ENCODE measurements around the gene QRFP.

Gene QRFP

DNA sequence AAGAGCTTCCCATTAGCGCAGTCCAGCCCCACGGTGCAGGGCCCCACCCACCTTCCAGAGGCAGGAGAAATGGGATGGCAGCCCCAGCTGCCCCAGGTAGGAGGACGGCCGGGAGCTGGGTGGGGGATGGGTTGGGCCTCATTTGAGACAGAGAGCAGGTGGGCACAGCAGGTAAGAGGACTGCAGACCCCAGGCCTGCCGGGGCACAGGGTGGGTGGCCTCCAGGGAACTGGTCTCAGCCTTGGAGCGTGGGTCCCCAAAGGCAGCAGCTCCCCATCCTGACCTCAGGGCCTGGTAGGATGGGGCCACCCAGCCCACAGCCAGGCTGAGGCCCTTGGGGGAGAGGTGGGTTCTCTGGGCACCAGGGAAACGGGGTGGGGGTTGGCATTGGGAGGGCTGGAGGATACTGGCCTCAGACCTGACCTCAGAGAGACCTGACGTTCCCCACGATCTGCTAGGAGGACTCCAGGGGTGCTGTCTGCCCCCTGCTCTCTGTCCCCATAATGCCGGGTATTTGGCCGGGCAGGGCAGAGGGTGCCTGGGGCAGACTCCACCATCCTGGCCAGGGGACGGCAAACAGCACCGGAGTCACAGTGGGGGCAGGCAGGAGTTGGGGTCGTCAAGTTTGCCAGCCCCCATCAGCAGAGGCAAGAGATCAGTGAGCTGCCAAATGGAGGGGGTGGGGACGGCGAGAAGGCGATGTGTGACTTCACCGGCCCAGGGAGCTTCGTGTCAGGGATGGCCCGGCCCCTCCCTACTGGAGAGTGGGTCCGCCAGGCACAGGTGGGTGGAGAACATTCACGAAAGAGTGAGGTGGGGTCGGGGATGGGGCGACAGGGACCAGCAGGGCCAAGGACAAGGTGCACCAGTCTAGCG lies 6.8 kb upstream of the QRFP start:
- no peak for DNase-seq

DNA sequence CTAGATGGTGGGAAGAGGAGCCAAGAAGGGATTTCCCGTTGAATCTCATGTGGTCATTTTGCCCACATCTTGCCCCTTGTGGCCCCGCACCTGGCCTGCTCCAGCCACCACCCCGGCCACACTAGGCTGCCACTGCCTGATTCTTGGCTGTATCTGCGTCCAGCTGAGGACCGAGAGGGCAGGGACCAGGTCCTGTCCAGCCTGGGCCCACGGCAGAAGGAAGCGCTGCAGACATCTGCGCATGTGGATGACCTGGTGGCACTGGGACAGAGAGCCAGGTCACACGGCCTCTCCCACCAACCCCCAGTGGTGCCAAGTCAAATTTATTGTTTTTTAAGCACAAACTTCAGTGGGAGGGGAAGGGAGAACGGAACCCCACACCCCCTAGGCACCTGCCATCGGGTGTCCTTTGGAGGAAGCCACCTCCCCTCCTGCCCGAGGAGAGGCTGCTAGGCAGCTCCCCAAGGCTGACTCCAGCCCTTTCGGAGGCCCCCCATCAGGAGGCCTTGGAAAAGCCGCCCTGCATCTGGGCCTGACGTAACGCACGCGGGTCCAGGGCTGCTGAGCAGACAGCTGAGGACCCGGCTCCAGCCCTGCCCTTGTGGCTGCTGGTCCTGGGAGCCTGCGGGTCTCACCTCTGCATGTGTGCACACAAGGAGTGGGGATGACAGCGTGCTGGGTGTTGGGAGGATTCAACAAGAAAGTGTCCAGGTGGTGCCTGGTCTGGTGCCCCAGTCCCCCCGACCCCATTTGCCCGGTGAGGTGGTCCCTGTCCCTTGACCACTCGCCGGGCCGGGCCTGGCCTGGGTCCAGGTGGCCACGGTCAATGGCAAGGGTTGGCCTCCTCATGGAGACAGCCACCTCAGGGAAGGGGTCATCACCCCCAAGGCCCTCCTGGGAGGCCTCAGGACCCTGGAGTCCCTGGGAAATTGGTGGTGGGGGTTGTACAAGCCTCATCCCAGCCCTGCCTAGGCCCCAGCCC lies 5.9 kb upstream of the QRFP start:
- no peak for DNase-seq

DNA sequence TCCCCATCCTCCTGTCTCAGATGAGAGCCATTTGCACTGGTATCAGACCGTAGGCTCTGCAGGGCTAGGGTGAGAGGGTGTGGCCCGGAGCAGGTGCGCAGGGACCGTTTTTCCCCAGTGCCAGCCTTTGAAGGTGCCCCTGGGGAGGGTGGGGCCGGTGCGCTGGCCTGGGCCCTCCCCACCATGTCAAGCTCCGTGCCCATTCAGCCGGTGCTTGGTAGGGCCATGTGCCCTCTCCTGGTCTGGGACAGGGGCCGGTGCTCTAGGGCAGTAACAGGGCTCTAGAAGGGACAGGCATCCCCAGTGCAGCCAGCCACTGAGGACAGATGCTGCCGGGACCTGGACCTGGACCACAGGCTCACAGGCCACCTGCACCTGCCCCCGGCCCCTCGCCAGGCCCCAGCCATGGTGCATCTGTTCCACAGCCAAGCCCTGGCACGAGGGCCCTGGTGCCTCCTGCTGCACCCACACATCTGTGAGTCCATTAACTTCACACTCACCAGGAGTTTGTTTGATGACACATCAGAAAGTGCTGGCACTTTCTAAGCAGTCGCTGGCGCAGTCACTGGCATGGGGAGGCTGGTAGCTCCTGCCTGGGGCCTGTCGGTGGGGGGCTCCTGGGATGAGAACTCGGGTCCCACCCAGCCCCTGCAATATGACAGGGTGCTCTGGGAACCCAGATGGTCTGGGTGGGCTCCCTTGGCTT lies 5.0 kb upstream of the QRFP start:
- DNase-seq = no peak

DNA sequence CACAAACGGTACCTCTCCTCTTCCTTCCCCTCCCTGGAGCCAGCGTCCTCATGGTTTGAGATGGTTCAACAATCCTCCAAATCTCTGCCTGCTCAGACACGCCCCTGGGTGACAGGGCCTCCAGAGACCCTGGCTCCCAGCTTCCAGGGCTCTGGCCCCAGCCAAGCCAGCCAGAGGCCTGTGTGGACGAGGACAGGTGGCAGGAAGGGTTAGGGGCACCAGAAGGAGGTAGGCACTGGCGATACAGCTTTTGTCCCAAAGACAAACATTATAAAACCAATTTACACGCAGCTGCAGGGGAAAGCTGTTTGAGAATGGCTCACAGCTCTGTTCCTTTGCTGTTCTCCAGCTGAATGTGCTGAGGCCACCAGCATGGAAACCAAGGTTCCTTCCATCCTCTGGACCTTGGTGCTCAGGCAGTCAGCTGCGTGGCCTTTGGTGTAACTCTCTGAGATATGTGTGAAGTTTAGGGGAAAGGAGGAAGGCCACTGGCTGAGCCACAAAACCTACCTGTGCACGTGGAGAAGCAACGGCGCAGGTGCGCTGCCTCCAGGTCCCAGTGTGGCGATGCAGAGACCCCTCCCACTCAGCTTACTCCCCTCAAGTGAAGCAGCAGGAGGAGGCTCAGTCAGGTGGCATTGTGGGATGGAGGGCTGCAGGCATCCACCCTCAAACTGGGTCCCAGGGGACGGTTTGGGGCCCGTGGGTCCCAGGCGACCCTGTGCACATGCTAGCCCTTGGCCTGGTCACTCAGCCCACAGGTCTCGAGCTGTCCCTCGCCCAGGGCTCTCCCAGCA lies 4.3 kb upstream of the QRFP start:
- DNase-seq = no peak

DNA sequence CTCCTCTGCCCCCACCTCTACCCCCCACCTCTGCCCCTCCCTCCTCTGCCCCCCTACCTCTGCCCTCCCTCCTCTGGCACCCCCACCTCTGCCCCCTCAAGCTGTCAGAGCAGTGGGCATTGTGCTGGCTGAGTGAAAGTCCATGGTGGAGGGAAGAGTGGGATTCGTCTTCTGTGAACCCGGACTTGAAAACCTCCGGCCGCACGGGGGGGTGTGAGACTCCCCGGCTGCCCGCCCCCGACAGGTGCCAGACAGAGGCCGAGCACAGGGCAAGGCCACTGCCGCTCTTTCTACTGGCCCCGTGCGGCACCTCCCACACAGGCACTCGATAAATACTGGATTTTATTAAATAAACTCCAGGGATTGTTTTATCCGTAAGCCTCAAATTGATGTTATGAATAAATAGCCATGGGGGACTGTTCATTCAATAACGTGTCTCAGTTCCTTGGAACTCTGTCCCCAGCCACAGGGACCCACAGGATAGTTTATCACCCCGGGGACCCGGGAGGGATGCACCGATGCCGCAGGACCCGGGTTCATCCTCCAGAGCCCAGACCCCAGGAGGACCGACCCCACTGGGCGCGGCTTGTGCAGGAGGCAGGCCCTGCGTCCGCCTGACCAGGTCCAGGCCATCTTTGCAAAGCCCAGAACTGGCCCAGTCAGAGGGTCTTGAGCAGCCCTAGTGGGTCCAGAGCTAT lies 2.6 kb upstream of the QRFP start:
- no peak for DNase-seq

DNA sequence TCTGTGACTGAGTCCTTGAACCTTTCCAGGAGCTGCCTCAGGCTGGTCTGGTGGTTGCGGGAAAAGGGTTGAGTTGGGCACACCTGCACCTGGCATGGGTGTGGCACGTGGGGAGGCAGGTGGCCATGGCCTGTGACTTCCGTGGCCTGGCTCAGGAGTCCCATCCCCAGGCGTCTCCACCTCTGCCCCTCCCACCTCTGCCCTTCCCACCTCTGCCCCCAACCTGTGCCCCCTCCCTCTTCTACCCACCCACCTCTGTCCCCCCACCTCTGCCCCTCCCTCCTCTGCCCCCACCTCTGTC lies 1.9 kb upstream of the QRFP start:
- DNase-seq = no peak

DNA sequence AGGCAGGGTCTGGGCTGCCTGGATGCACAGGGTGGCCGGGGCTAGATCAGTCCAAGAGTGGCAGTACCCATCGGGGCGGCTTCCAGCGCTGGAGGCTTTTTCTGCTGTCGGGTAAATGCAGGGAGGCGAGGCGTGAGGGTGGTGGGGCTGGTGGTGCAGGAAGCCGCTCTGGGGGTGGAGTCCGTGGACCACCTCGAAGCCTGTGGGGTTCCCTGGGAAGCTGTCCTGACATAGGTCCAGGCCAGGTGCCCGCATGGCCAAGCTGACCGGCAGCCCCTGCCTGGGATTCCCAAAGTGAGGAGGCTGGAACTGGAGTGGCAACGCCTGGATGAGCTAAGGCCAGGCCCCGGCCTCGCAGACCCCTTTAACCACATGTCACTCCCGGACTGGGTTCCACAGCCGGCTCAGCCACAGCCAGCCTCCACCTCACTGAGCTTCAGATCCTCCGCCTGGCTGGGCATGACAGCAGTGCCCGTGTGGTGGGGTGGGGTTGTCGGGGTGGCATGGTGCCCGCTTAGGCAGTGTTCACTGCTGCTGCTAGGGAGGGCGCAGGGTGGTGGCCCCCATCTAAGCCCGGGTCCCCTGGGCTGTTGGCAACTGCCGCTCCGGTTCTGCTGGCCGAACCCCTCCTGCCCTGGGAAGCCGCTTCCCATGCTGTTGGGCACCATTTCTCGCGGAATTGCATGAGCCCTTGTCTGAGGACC lies 1.4 kb upstream of the QRFP start:
- no peak for DNase-seq

DNA sequence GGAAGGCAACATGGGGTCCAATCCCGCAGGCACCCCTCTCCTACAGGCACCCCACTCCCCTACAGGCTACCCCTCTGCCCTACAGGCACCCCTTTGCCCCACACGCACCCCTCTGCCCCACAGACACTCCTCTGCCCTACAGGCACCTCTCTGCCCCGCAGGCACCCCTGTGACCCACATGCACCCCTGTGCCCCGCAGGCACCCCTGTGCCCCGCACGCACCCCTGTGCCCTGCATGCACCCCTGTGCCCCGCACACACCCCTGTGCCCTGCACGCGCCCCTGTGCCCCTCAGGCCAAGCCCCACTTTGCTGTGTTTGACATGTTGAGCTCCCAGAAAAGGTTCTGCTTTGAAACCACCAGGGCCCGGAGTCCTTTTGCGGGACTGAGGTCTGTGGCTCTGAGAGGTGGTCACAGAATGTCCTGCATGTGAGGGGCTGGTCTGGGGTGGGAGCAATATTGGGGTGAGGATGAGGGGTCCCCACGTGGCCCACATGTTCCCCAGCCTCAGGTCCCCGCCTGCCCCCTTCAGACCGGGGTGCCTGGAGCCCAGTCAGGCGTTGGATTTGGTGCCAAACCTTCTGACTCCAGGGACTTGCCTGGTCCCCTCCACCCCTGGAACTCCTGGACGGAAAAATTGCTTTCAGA lies 616 bp upstream of the QRFP start:
- DNase-seq = no peak

DNA sequence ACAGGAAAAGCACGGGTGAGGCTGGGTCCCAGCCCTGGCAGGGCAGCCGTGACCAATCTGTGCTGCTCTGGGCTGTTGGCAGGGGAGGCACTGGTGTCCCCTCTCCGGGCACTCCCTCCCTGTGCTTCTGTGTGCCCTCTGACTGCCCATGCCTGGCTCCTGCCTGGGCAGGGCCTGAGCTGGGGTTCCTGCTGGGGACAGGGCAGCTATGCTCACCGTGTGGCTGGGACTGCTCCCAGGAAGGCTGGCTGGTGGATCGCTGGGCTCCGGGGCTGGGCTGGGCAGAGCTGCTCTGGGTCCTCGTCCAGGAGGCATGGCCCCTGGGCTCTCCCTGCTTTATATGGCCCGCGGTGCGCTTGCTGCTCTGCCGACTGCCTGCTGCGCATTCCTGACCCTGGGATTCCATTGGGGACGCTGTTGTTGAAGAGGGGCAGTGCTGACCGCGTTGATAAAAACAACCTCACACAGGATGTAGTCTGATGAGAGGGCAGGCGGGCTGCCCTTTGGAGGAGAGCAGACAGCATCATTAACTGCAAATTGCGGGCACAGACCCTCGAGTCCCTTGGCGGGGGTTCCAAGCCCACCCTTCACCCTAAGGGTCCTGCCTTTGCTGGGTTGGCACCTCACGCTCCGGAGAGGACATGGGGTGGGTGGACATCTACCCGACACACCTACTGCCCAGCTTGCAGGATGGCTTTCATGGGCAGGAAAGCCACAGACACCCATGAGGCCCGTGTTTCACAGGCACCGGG lies 955 bp downstream of the QRFP start:
- no peak for DNase-seq

DNA sequence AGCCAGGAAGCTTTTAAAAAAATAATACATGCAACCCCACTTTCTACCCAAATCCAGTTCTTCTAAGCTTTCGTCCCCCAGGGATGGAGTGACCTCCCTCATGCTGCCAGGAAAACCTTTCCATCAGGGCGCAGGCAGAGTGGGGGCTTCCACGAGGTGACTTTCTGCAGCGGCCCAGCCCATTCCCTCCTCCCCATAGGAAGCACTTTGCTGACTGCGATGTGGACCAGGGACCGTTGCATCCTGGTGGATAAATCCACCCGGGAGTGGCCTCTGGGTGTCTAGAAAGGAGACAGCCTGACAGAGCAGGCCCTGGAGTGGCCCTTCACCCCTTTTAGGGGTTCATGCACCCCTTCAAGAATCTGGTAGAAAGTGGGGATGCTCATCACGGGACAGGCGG lies 1.6 kb downstream of the QRFP start:
- DNase-seq = no peak

DNA sequence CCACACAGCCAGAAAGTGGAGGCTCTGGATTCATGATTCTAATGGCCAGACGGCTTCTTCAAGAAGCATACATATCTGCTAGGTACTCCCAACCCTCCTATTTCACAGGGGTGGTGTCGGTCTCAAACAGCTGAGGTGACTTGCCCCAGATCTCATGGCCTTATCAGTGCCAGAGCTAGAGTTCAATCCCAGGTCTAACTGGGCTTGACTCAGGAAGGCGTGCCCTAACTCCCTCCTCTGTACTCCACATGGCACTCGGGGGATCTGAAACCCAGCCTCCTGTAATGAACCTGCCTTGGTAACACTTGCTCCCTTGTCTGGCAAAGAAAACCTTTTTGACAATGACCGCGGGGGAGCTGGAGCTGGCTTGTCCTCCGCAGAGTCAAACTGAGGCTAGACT lies 2.1 kb downstream of the QRFP start:
- DNase-seq = no peak

DNA sequence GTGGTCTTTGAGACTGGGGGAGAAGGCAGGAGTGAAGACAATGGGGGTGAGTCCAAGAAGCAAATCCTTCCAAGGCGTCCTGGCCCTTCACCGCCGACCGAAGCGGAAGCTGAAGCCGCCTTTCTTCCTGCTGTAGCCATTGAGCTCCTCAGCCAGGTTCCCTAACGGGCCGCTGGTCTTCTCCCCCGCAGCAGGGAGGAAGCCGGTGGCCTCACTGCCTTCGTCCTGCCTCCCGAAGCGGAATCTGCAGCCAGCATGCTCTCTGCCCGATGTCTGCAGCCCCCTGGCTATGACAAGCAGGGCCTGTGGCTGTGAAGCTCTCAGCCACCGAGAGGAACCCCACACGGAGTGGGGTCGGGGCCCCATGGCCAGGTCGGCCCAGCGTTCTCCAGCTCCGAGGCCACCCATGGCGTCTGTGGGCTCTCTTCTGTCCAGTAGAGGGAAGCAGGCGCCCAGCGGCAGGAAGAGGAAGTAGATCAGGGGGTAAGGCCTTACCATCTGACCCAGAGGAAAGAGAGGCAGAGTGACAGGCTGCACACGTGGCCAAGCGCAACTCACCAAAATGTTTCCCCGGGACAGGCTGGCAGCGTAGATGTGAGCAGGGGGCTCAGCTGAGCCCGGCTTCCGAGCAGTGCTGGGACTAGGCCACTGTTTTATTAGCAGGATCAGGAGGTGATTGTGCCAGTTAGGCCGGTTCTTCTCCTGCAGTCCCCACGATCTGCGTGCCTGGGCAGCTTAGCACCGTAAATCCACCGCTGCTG lies 3.1 kb downstream of the QRFP start:
- no peak for DNase-seq

DNA sequence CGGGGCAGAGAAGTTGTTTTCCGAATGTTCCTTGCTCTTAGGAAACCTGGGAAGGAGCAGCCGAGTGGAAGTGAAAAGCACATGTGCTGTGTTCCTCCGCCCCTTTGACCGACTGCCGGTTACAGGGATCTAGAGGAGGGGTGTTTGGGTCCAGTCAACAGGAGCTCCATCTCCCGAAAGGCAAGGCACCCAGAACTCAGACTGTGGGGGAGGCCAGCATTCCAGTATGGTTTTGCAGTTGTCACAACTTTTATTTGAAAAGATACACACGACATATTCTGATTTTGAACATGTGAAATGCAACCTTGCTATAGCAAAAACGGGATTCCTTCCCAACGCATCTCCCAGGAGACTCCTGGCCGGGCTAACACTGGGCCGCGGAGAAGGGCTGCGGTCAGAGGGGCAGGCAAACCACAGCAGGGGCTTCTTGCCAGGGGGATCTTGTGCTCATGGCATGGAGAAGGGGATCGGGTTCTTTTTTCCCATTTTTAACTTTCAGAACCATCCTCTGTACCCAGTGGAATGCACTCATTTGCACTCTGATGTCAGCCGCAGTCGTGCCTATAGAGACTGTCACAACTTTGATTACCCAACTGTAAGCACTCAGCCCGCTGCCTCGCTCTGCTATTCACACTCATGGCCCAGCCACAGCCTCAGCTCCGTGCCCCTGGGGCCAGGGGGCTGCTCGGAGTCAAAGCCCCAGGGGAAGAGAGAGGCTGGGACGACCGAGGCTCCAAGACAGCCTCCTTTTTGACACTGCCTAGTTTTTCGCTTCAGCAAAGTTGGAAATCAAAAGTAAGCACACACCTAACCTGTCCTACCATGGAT lies 3.9 kb downstream of the QRFP start:
- no peak for DNase-seq

DNA sequence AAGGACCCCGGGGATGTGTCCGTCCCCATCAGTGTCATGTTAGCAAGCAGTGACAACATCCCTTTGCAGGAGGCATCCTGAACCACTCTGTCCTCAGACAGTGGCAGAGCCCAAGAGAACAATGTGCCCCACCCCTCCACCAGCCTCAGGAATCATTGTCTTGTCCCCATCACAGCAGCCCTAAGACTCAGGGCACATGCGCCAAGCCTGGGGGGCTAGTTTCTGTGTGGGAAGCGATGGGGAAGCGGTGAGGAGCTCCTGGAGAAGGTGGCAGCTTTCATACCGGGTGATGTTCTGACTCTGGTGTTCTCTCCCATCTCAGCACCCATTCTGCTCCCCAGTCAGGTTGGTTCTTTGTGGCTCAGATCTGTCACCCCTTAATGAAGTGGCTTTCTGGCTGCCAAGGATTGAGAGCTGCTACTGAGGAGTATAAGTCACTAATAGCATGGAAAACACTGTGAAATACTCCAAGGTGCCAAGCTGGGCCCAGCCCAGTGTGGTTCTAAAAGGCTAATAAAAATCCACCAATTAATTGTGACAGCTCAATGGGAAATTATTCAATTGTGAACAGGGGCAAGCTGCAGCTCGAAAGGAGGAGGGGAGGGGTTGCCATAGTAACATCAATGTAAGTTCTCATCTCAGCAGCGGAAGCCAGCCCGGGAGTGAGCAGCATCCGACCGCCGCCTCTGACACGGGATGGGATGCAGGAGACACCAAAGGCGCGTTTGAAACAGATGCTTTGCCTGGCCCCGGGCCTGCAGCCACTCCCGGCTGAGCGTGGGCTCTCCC lies 4.7 kb downstream of the QRFP start:
- DNase-seq = no peak

DNA sequence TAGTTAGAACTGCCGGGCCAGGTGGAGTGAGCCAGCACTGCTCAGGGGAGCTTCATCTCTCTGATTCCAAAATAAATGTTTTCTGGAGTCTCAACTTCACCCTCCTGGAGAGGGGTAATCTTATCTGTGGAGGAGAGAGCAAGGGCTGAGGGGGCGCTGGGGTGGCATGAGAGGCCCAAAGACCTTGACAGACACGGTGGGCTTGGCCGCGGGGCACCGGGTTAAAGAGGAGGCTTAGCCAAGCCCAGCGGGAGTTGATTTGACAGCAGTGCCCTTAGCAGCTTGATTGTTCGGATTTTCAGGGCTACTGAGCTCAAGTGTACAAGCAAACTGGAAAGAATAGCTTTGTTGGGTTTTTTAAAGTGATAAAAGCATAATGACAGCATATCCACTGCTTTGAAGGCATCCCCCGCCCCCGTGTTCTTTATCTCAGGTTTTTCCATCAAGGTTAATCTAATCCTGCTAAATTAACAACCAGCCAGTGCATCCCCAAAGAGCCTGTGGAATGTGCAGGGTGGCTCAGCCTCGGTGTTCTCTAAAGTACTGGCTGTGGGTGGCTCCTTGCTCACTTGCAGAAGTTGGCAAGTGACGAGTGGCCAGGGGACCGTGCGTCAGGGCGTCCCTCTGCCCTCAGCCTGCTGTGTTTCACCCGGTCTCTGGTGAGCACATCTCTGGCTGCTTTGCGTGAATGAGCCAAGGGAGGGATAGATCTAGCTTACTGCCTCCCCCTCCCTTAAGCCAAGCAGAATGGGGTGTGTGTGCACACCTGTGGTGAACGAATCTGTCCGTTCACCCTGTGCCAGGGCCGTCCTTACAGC lies 5.5 kb downstream of the QRFP start:
- no peak for DNase-seq

DNA sequence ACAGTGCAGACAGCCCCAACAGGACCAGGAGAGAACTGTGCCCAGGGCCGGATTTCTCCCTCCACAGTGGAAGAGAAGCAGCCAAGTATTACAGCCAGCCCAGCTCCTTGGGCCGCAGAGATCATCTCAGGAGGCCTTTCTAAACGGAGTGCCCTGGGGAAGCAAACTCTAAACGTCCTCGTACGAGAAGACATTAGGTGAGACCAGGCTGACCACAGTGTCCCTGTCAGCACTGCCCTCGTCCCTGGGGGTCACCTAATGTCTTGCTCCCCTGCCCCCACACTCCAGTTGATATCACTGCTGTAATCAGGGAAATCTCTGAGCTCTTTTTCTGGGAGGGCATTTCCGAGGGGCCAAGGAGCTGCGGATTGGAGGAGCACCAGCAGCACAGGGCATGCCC lies 6.5 kb downstream of the QRFP start:
- no peak for DNase-seq
